ENCODE data around the gene GABRA5.

GRCh38 chr15:26882112-26882511 lies 15.2 kb downstream of the GABRA5 start:
- no peak for TF ChIP-seq CTCF (IDR thresholded peaks at IDR 0.05)
- no peak for TF ChIP-seq EZH2 (IDR thresholded peaks at IDR 0.05; ENCODE audit: borderline replicate concordance, insufficient read depth, low read depth, low read length, poor library complexity, severe bottlenecking)

Data from B cell (primary cell).